IMR-90 (cell line): Measurements from ENCODE around the gene CRYGS. TPM values are rescaled to one million over a fixed set of nuclear protein-coding genes. Genes with fewer than 3 reads are reported as not detected.

ENCODE experiments used
- ATAC-seq: fragments of 200-7000 bp; cut with Tn5 transposase; 2 replicates; pipeline ENCODE4 v1.9.1; 2020; ENCODE audit warnings: low read depth, mild to moderate bottlenecking, moderate library complexity
- BruUV-seq: library from RNA; stranded (reverse); fragments of 400-500 nt; replicated peaks from 2 replicates; lab custom pipeline; 2021; lab: Mats Ljungman, UMichigan
- CTCF ChIA-PET: fragments of 300-600 bp; formaldehyde crosslinking; extraction: SDS; loops from one replicate; lab custom pipeline; 2021; ENCODE audit warnings: antibody characterized with exemption; lab: Yijun Ruan, JAX
- POLR2A ChIA-PET: fragments of 300-600 bp; sonication (Branson Sonifier 250); formaldehyde crosslinking; loops from one replicate; lab custom pipeline; 2022; ENCODE audit warnings: antibody characterized with exemption; ENCODE audit not compliant: unreplicated experiment; lab: Charles Lee
- DNase-seq: peaks from one replicate; pipeline ENCODE4 v3.0.0; 2013
- H2AFZ ChIP-seq: replicated peaks from 2 replicates; pipeline ENCODE3; 2013; ENCODE audit warnings: low read length, mild to moderate bottlenecking; ENCODE audit not compliant: poor library complexity
- H2AK5ac ChIP-seq: 2 replicates; pipeline ENCODE4 v1.6.1; 2013; ENCODE audit warnings: low read depth, low read length, inconsistent platforms
- H2AK9ac ChIP-seq: replicated peaks from 2 replicates; pipeline ENCODE3; 2013; ENCODE audit warnings: mild to moderate bottlenecking, low read depth, low read length, moderate library complexity; ENCODE audit not compliant: poor library complexity
- H2BK120ac ChIP-seq: 2 replicates; pipeline ENCODE4 v1.6.1; 2013; ENCODE audit warnings: low read depth, low read length, inconsistent platforms
- H2BK15ac ChIP-seq: 3 replicates; pipeline ENCODE4 v1.6.1; 2013; ENCODE audit warnings: low read depth, low read length, inconsistent platforms
- H2BK20ac ChIP-seq: 2 replicates; pipeline ENCODE4 v1.6.1; 2013; ENCODE audit warnings: low read depth, mild to moderate bottlenecking, inconsistent platforms, low read length, moderate library complexity
- H2BK5ac ChIP-seq: 2 replicates; pipeline ENCODE4 v1.6.1; 2013; ENCODE audit warnings: mild to moderate bottlenecking, low read depth, low read length, inconsistent platforms; ENCODE audit not compliant: poor library complexity, severe bottlenecking
- H3K14ac ChIP-seq: replicated peaks from 2 replicates; pipeline ENCODE4 v1.6.1; 2013; ENCODE audit warnings: low read depth, low read length, inconsistent platforms
- H3K18ac ChIP-seq: 2 replicates; pipeline ENCODE4 v1.6.1; 2013; ENCODE audit warnings: low read depth, low read length, control low read depth
- H3K23ac ChIP-seq: 2 replicates; pipeline ENCODE4 v1.6.1; 2013; ENCODE audit warnings: low read depth, low read length, inconsistent platforms
- H3K27ac ChIP-seq: 2 replicates; pipeline ENCODE4 v1.5.1; 2013; ENCODE audit warnings: mild to moderate bottlenecking, control low read depth, low read length; ENCODE audit not compliant: insufficient read depth
- H3K27me3 ChIP-seq: 2 replicates; pipeline ENCODE4 v1.6.1; 2013; ENCODE audit warnings: low read length; ENCODE audit not compliant: control insufficient read depth, insufficient read depth
- H3K36me3 ChIP-seq: 2 replicates; pipeline ENCODE4 v1.6.1; 2013; ENCODE audit warnings: low read length, mixed read lengths; ENCODE audit not compliant: control insufficient read depth, insufficient read depth
- H3K4ac ChIP-seq: 2 replicates; pipeline ENCODE4 v1.6.1; 2013; ENCODE audit warnings: low read depth, low read length, inconsistent platforms
- H3K4me1 ChIP-seq: 2 replicates; pipeline ENCODE4 v1.6.1; 2013; ENCODE audit warnings: low read length, mixed read lengths; ENCODE audit not compliant: control insufficient read depth, insufficient read depth
- H3K4me2 ChIP-seq: 2 replicates; pipeline ENCODE4 v1.6.1; 2013; ENCODE audit warnings: low read depth, mild to moderate bottlenecking, control low read depth, low read length, moderate library complexity
- H3K4me3 ChIP-seq: 2 replicates; pipeline ENCODE4 v1.5.1; 2013; ENCODE audit warnings: low read depth, mild to moderate bottlenecking, control low read depth, low read length, moderate library complexity; ENCODE audit not compliant: insufficient read depth
- H3K56ac ChIP-seq: 2 replicates; pipeline ENCODE4 v1.6.1; 2013; ENCODE audit warnings: low read length, inconsistent platforms; ENCODE audit not compliant: insufficient read depth; ENCODE audit errors: extremely low read depth
- H3K79me1 ChIP-seq, 2 experiments: 2 replicates each; pipeline ENCODE4 v1.6.1; 2013; ENCODE audit warnings: low read length in 2 of 2, inconsistent platforms in 1 of 2, low read depth in 1 of 2
- H3K9ac ChIP-seq: 2 replicates; pipeline ENCODE4 v1.6.1; 2013; ENCODE audit warnings: low read depth, low read length, control low read depth
- H3K9me1 ChIP-seq: 2 replicates; pipeline ENCODE4 v1.6.1; 2013; ENCODE audit warnings: low read length, inconsistent platforms; ENCODE audit not compliant: insufficient read depth
- H3K9me3 ChIP-seq: 2 replicates; pipeline ENCODE4 v1.6.1; 2013; ENCODE audit warnings: low read length; ENCODE audit not compliant: control insufficient read depth, insufficient read depth
- H4K20me1 ChIP-seq: 2 replicates; pipeline ENCODE4 v1.6.1; 2013; ENCODE audit warnings: low read length, inconsistent platforms; ENCODE audit not compliant: insufficient read depth
- H4K5ac ChIP-seq: 2 replicates; pipeline ENCODE4 v1.6.1; 2013; ENCODE audit warnings: mild to moderate bottlenecking, low read depth, low read length, control low read depth
- H4K8ac ChIP-seq, 2 experiments: 2 replicates each; pipeline ENCODE4 v1.6.1; 2013; ENCODE audit warnings: low read depth in 2 of 2, low read length in 2 of 2, control low read depth in 1 of 2, inconsistent platforms in 1 of 2
- H4K91ac ChIP-seq: 2 replicates; pipeline ENCODE4 v1.6.1; 2013; ENCODE audit warnings: low read depth, low read length, inconsistent platforms; ENCODE audit not compliant: insufficient read depth
- BHLHE40 ChIP-seq: fragments of 150-350 bp; IDR thresholded peaks from 2 replicates; pipeline ENCODE4 v1.6.1; 2016; ENCODE audit warnings: mild to moderate bottlenecking, low read depth, low read length
- CEBPB ChIP-seq: IDR thresholded peaks from 2 replicates; pipeline ENCODE4 v1.6.1; 2012; ENCODE audit warnings: low read depth, low read length, improper control_type of control experiment
- CHD1 ChIP-seq: IDR thresholded peaks from 2 replicates; pipeline ENCODE4 v1.6.1; 2012; ENCODE audit warnings: low read depth, low read length, improper control_type of control experiment
- CTCF ChIP-seq: conservative IDR thresholded peaks from 2 replicates; pipeline ENCODE4 v1.5.1; 2012; ENCODE audit warnings: mild to moderate bottlenecking, low read depth, low read length, improper control_type of control experiment
- ELK1 ChIP-seq: fragments of 150-350 bp; IDR thresholded peaks from 2 replicates; pipeline ENCODE4 v1.6.1; 2016; ENCODE audit warnings: low read depth, mild to moderate bottlenecking, low read length, moderate library complexity, borderline replicate concordance
- FOS ChIP-seq: fragments of 150-350 bp; IDR thresholded peaks from 2 replicates; pipeline ENCODE4 v1.6.1; 2016; ENCODE audit warnings: low read depth, low read length
- MAFK ChIP-seq: IDR thresholded peaks from 2 replicates; pipeline ENCODE4 v1.6.1; 2012; ENCODE audit warnings: low read depth, low read length, improper control_type of control experiment
- MAZ ChIP-seq: IDR thresholded peaks from 2 replicates; pipeline ENCODE4 v1.6.1; 2012; ENCODE audit warnings: low read depth, mild to moderate bottlenecking, low read length, improper control_type of control experiment, moderate library complexity, borderline replicate concordance
- MXI1 ChIP-seq: IDR thresholded peaks from 2 replicates; pipeline ENCODE4 v1.6.1; 2012; ENCODE audit warnings: low read depth, mild to moderate bottlenecking, low read length, moderate library complexity, borderline replicate concordance
- NFE2L2 ChIP-seq: fragments of 150-350 bp; IDR thresholded peaks from 2 replicates; pipeline ENCODE4 v1.6.1; 2016; ENCODE audit warnings: low read depth, mild to moderate bottlenecking, low read length
- POLR2A ChIP-seq: IDR thresholded peaks from 2 replicates; pipeline ENCODE4 v1.6.1; 2012; ENCODE audit warnings: mild to moderate bottlenecking, low read depth, low read length
- RAD21 ChIP-seq: IDR thresholded peaks from 2 replicates; pipeline ENCODE4 v1.6.1; 2012; ENCODE audit warnings: low read length, improper control_type of control experiment
- RCOR1 ChIP-seq: IDR thresholded peaks from 2 replicates; pipeline ENCODE4 v1.6.1; 2012; ENCODE audit warnings: mild to moderate bottlenecking, low read length, improper control_type of control experiment; ENCODE audit not compliant: insufficient replicate concordance
- RFX5 ChIP-seq: IDR thresholded peaks from 2 replicates; pipeline ENCODE4 v1.8.0; 2012; ENCODE audit warnings: low read depth, mild to moderate bottlenecking, low read length, moderate library complexity
- SMC3 ChIP-seq: fragments of 150-350 bp; IDR thresholded peaks from 2 replicates; pipeline ENCODE4 v1.6.1; 2016; ENCODE audit warnings: low read depth, mild to moderate bottlenecking, antibody characterized with exemption, low read length, moderate library complexity
- USF2 ChIP-seq: fragments of 150-350 bp; IDR thresholded peaks from 2 replicates; pipeline ENCODE4 v1.6.1; 2017; ENCODE audit warnings: mild to moderate bottlenecking, antibody characterized with exemption, low read length, low read depth
- WGBS, 2 experiments: methylation state at CpG; one replicate each; pipeline versions ENCODE4 v1.1.5 to v1.1.7; 2013; ENCODE audit warnings: missing lambda C conversion rate in 2 of 2; ENCODE audit not compliant: insufficient read length in 1 of 2; ENCODE audit errors: extremely low coverage in 2 of 2; 5-methylcytosine and 5-hydroxymethylcytosine counted together
- dilution Hi-C: fragments of 300-500 bp; cut with HindIII; formaldehyde crosslinking; loops from one replicate; pipeline ENCODE4 v1.14.3; 2018; ENCODE audit warnings: low sequenced_read_pairs; ENCODE audit not compliant: unreplicated experiment
- in situ Hi-C: fragments of 300-500 bp; cut with MboI; formaldehyde crosslinking; loops from 3 replicates; pipeline ENCODE4 v1.14.3; 2019; ENCODE audit warnings: low sequenced_read_pairs, inconsistent platforms, mixed read lengths
- intact Hi-C: fragments of 100-400 bp; cut with micrococcal nuclease; formaldehyde crosslinking; loops from 2 replicates; pipeline ENCODE4 v1.10.0; 2022
- polyA plus RNA-seq, 3 experiments: library from polyadenylated mRNA; depleted of rRNA; stranded (reverse); fragments of >200 nt; gene quantifications; 2 replicates each; pipeline ENCODE4 v1.2.3, GENCODE V29; 2012; ENCODE audit warnings: low replicate concordance in 1 of 3
- total RNA-seq: library from RNA; depleted of rRNA; stranded (reverse); fragments of >200 nt; gene quantifications from 2 replicates; pipeline ENCODE4 v1.2.3, GENCODE V29; 2012

Gene CRYGS
- total and polyA plus RNA-seq, 2 of the 4 experiments (the other 2 are of a cell fraction) = 0.36 to 2.1 TPM

- no peak overlapping the region for H3K27ac ChIP-seq
- peaks cover 32% of the 10 kb centered on the region for H3K27me3 ChIP-seq
- 46% methylated on average over 2 of the region's 6 CpGs; no CpG with 5 or more reads in 1 of the 2 experiments for WGBS, 2 experiments
- dilution Hi-C loops (no loop called here), in situ Hi-C loops (no loop called here), intact Hi-C loops (no loop called here)
- H2AFZ ChIP-seq = no peak overlapping the region
- H4K20me1 ChIP-seq = no peaks in the 10 kb centered on the region
- no peak overlapping the region for H2BK15ac ChIP-seq
- no peak overlapping the region for H3K18ac ChIP-seq
- no peak overlapping the region for H2BK20ac ChIP-seq
- no peak overlapping the region for H2AK9ac ChIP-seq
- no peaks in the 10 kb centered on the region for H3K4me1 ChIP-seq
- H3K56ac ChIP-seq = no peak overlapping the region
- no peak for ATAC-seq
- no peak overlapping the region for H2BK5ac ChIP-seq
- H3K23ac ChIP-seq = no peak overlapping the region
- H4K8ac ChIP-seq = no peak overlapping the region
- no peak overlapping the region for H3K9ac ChIP-seq
- DNase-seq = no peak
- no peak overlapping the region for H2AK5ac ChIP-seq
- no peak overlapping the region for H4K91ac ChIP-seq
- no peaks in the 10 kb centered on the region for H3K9me3 ChIP-seq
- no peaks in the 10 kb centered on the region for H3K9me1 ChIP-seq
- H3K4me3 ChIP-seq = no peak overlapping the region
- ChIA-PET CTCF (interaction anchor here (0.8 kb wide), 1 partner anchor 18 kb away, joined by 3 read pairs; no protein-coding TSS in a partner anchor), POLR2A (no interaction called here)
- H3K36me3 ChIP-seq = no peaks in the 10 kb centered on the region
- TF ChIP-seq NFE2L2 (no peak), SMC3 (no peak), BHLHE40 (no peak), RCOR1 (no peak), MXI1 (no peak), POLR2A (no peak), FOS (no peak), MAFK (no peak), CHD1 (no peak), RFX5 (no peak), RAD21 (no peak), CTCF (no peak), USF2 (no peak; the same call in 1 of the 2 replicates), MAZ (no peak), ELK1 (no peak), CEBPB (no peak)
- no TSS peak for BruUV-seq
- no peaks in the 10 kb centered on the region for H3K79me1 ChIP-seq
- no peak overlapping the region for H3K4me2 ChIP-seq
- no peak overlapping the region for H2BK120ac ChIP-seq
- H3K14ac ChIP-seq = no peak overlapping the region
- H4K5ac ChIP-seq = no peak overlapping the region
- no peak overlapping the region for H3K4ac ChIP-seq
Measured at GRCh38 chr3:186523022-186523421, 21.2 kb downstream of the CRYGS start.
